ENCODE data around the gene MNT.

- TF ChIP-seq POLR2A (IDR thresholded peaks at IDR 0.05), result no peak
- TF ChIP-seq, protein P1, sequence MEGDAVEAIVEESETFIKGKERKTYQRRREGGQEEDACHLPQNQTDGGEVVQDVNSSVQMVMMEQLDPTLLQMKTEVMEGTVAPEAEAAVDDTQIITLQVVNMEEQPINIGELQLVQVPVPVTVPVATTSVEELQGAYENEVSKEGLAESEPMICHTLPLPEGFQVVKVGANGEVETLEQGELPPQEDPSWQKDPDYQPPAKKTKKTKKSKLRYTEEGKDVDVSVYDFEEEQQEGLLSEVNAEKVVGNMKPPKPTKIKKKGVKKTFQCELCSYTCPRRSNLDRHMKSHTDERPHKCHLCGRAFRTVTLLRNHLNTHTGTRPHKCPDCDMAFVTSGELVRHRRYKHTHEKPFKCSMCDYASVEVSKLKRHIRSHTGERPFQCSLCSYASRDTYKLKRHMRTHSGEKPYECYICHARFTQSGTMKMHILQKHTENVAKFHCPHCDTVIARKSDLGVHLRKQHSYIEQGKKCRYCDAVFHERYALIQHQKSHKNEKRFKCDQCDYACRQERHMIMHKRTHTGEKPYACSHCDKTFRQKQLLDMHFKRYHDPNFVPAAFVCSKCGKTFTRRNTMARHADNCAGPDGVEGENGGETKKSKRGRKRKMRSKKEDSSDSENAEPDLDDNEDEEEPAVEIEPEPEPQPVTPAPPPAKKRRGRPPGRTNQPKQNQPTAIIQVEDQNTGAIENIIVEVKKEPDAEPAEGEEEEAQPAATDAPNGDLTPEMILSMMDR (IDR thresholded peaks at IDR 0.05 in 4 of 5, conservative IDR thresholded peaks at IDR 0.05 in 1 of 5), result peak; percentile 96 to 98 (median 97)
Measured at GRCh38 chr17:2416010-2416734, 15.3 kb upstream of the MNT start.

All from gastrocnemius medialis (tissue), 4 donors.